HepG2 (cell line): ENCODE data around the gene OFD1. TPM values are rescaled to one million over a fixed set of nuclear protein-coding genes. Genes with fewer than 3 reads are reported as not detected.
A peak's percentile ranks its signal among the peaks of the same experiment; 100 is the strongest.

Source experiments
- ATAD3A ChIP-seq: sonication (generic); formaldehyde crosslinking; IDR thresholded peaks from 2 replicates; pipeline ENCODE4 v1.4.0; 2020; ENCODE audit warnings: missing genetic modification reagents
- ATF7-NPFF ChIP-seq: sonication (generic); formaldehyde crosslinking; IDR thresholded peaks from 2 replicates; pipeline ENCODE4 v1.8.1; 2023; ENCODE audit warnings: mild to moderate bottlenecking, low read depth, missing genetic modification reagents, moderate library complexity
- HES4 ChIP-seq: sonication (generic); formaldehyde crosslinking; IDR thresholded peaks from 2 replicates; pipeline ENCODE4 v1.9.0; 2021; ENCODE audit warnings: mild to moderate bottlenecking, missing genetic modification reagents, borderline replicate concordance
- MEIS1 ChIP-seq: sonication (generic); formaldehyde crosslinking; IDR thresholded peaks from 2 replicates; pipeline ENCODE4 v1.9.0; 2021; ENCODE audit warnings: mild to moderate bottlenecking, missing genetic modification reagents, moderate library complexity, borderline replicate concordance
- PCBP2 ChIP-seq: fragments of 200-400 bp; formaldehyde crosslinking; optimal IDR thresholded peaks from 2 replicates; pipeline ENCODE3; 2018; ENCODE audit warnings: low read length, low read depth; ENCODE audit not compliant: poor library complexity, severe bottlenecking
- RFX5 ChIP-seq: IDR thresholded peaks from 2 replicates; pipeline ENCODE4 v1.6.1; 2011; ENCODE audit warnings: low read depth, low read length, improper control_type of control experiment
- SETDB1 ChIP-seq: sonication (generic); formaldehyde crosslinking; IDR thresholded peaks from 2 replicates; pipeline ENCODE4 v1.5.1; 2020; ENCODE audit warnings: missing genetic modification reagents, mild to moderate bottlenecking, borderline replicate concordance
- THYN1 ChIP-seq: sonication (generic); formaldehyde crosslinking; IDR thresholded peaks from 2 replicates; pipeline ENCODE4 v1.8.1; 2023; ENCODE audit warnings: low read depth, mild to moderate bottlenecking, moderate library complexity, missing genetic modification reagents, borderline replicate concordance
- ZBTB40 ChIP-seq, 2 experiments: fragments of 450-650 bp in 1 of 2; sonication (generic) in 1 of 2; formaldehyde crosslinking in 1 of 2; IDR thresholded peaks; 2 replicates each; pipeline versions ENCODE4 v1.6.1 to v1.8.0; 2016 to 2022; ENCODE audit warnings: antibody characterized with exemption in 1 of 2, mild to moderate bottlenecking in 1 of 2, missing genetic modification reagents in 1 of 2
- ZEB1 ChIP-seq: IDR thresholded peaks from 2 replicates; pipeline ENCODE4 v1.6.1; 2012; ENCODE audit warnings: mild to moderate bottlenecking, low read depth, inconsistent platforms; ENCODE audit not compliant: insufficient replicate concordance
- ZNF280D ChIP-seq: sonication (generic); formaldehyde crosslinking; IDR thresholded peaks from 2 replicates; pipeline ENCODE4 v1.5.1; 2020; ENCODE audit warnings: mild to moderate bottlenecking, missing genetic modification reagents
- ZNF678 ChIP-seq: sonication (generic); formaldehyde crosslinking; IDR thresholded peaks from 2 replicates; pipeline ENCODE4 v1.4.0; 2020; ENCODE audit warnings: mild to moderate bottlenecking, missing genetic modification reagents
- ZNF879 ChIP-seq: sonication (generic); formaldehyde crosslinking; IDR thresholded peaks from 2 replicates; pipeline ENCODE4 v1.8.1; 2023; ENCODE audit warnings: missing genetic modification reagents
- polyA plus RNA-seq, 8 experiments: library from polyadenylated mRNA; depleted of rRNA in 3 of 8; stranded (reverse) in 7 of 8; unstranded in 1 of 8; fragments of >200 nt; fragmentation: Illumina TruSeq in 4 of 8; extraction: Trizol in 4 of 8; gene quantifications; 2 replicates each; pipeline versions ENCODE4 v1.2.1 to v1.2.3, GENCODE V29; 2011 to 2016; ENCODE audit warnings: low read depth in 4 of 8, missing spikeins in 1 of 8, mixed read lengths in 1 of 8; ENCODE audit not compliant: insufficient read depth in 1 of 8
- total RNA-seq, 5 experiments: library from RNA; depleted of rRNA; stranded (reverse); fragments of >200 nt; fragmentation: Illumina TruSeq; extraction: Trizol; gene quantifications; 2 replicates each; pipeline ENCODE4 v1.2.3, GENCODE V29; 2016; ENCODE audit warnings: low read depth in 1 of 5
- TF ChIP-seq, protein P1 (sequence below): IDR thresholded peaks from 2 replicates; pipeline ENCODE4 v1.6.1; 2016; ENCODE audit warnings: missing genetic modification reagents, missing compliant biosample characterization

OFD1 gene
- total and polyA plus RNA-seq, 2 of the 13 experiments (the other 11 are each of a cell fraction or from before 2014, with no cell fraction given), result 14.9 to 16.4 TPM

- TF ChIP-seq ZBTB40 (IDR thresholded peaks at IDR 0.05), result no peak
- TF ChIP-seq ZBTB40 (CRISPR knock-in tag; IDR thresholded peaks at IDR 0.05), result peak; percentile 81
- TF ChIP-seq ZEB1, result peak; percentile 62
- 0 out of 2 replicates have a peak, but pooled peaks have one; percentile 42 for TF ChIP-seq ZNF280D (CRISPR knock-in tag)
- no peak for TF ChIP-seq SETDB1
- no peak for TF ChIP-seq MEIS1
- 0 out of 2 replicates have a peak, but pooled peaks have one; percentile 38 for TF ChIP-seq ZNF678 (CRISPR knock-in tag)
- no peak for TF ChIP-seq RFX5
- TF ChIP-seq ZNF879 (CRISPR knock-in tag), result no peak
- TF ChIP-seq PCBP2, result no peak
- no peak for TF ChIP-seq ATF7-NPFF (CRISPR knock-in tag)
- no peak for TF ChIP-seq ATAD3A
- TF ChIP-seq HES4 (CRISPR knock-in tag), result 0 out of 2 replicates have a peak, but pooled peaks have one; percentile 35
- TF ChIP-seq THYN1, result no peak
- TF ChIP-seq, protein P1, sequence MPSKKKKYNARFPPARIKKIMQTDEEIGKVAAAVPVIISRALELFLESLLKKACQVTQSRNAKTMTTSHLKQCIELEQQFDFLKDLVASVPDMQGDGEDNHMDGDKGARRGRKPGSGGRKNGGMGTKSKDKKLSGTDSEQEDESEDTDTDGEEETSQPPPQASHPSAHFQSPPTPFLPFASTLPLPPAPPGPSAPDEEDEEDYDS (CRISPR knock-in tag), result peak; percentile 89
Measured at GRCh38 chrX:13734278-13735172, at the start of gene OFD1, which contains the start of gene TRAPPC2 (continued).
